Upper lobe of left lung (tissue), 4 donors: Measurements from ENCODE around the gene TBC1D24.

Experiments
- EP300 ChIP-seq, 4 donors: sonication (generic); formaldehyde crosslinking; IDR thresholded peaks; one replicate each; pipeline ENCODE4 v1.5.1; 2017; ENCODE audit warnings: antibody characterized with exemption in 4 of 4, control low read depth in 2 of 4
- POLR2A ChIP-seq, 4 donors: fragments of 450-650 bp; IDR thresholded peaks; one replicate each; pipeline ENCODE4 v1.5.1; 2016 to 2017; ENCODE audit warnings: antibody characterized with exemption in 4 of 4, mild to moderate bottlenecking in 2 of 4
- POLR2AphosphoS5 ChIP-seq, 2 donors: sonication (generic); formaldehyde crosslinking; IDR thresholded peaks; one replicate each; pipeline ENCODE4 v1.5.1; 2017; ENCODE audit warnings: antibody characterized with exemption in 2 of 2
- TF ChIP-seq, protein P1 (sequence below), 6 experiments: fragments of 450-650 bp in 4 of 6; fragments of 200-600 bp in 2 of 6; sonication (generic) in 2 of 6; IDR thresholded peaks; one replicate each; pipeline ENCODE4 v1.5.1; 2016 to 2019; ENCODE audit warnings: antibody characterized with exemption in 6 of 6

DNA sequence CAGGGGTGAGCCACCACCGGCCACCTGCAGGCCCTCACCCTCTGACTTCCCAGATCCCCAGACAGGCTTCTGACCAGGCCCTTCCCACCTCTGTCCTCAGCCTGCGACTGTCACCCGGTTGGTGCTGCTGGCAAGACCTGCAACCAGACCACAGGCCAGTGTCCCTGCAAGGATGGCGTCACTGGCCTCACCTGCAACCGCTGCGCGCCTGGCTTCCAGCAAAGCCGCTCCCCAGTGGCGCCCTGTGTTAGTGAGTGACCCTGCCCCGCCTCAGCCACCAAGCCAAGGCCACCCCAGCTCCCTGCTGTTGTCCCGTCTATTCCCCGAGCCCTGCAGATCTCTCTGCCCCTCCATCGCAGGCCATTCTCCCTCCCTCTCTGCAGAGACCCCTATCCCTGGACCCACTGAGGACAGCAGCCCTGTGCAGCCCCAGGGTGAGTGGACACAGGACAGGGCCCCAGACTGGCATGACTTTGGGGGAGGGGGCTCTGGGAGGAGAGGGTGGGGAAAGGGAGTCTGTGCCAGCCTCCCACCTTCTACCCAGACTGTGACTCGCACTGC is 2.0 kb upstream of the TBC1D24 start:
- TF ChIP-seq, protein P1, sequence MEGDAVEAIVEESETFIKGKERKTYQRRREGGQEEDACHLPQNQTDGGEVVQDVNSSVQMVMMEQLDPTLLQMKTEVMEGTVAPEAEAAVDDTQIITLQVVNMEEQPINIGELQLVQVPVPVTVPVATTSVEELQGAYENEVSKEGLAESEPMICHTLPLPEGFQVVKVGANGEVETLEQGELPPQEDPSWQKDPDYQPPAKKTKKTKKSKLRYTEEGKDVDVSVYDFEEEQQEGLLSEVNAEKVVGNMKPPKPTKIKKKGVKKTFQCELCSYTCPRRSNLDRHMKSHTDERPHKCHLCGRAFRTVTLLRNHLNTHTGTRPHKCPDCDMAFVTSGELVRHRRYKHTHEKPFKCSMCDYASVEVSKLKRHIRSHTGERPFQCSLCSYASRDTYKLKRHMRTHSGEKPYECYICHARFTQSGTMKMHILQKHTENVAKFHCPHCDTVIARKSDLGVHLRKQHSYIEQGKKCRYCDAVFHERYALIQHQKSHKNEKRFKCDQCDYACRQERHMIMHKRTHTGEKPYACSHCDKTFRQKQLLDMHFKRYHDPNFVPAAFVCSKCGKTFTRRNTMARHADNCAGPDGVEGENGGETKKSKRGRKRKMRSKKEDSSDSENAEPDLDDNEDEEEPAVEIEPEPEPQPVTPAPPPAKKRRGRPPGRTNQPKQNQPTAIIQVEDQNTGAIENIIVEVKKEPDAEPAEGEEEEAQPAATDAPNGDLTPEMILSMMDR (IDR thresholded peaks at IDR 0.05): no peak
- no peak for TF ChIP-seq EP300 (IDR thresholded peaks at IDR 0.05)
- TF ChIP-seq POLR2A (IDR thresholded peaks at IDR 0.05): no peak
- no peak for TF ChIP-seq POLR2AphosphoS5 (IDR thresholded peaks at IDR 0.05)
